Trophoblast cell (in vitro differentiated cells and primary cell): ENCODE data around the gene ACY1.

Source experiments
- DNase-seq, 2 donors: peaks; one replicate each; pipeline ENCODE4 v3.0.0-alpha.2; 2016
- H2AFZ ChIP-seq: 2 replicates; pipeline ENCODE4 v1.6.1; 2013; ENCODE audit warnings: low read length, moderate library complexity, mild to moderate bottlenecking; ENCODE audit not compliant: insufficient read depth, poor library complexity
- H2AK5ac ChIP-seq: 2 replicates; pipeline ENCODE4 v1.6.1; 2013; ENCODE audit warnings: mild to moderate bottlenecking, low read length
- H2BK120ac ChIP-seq: 2 replicates; pipeline ENCODE4 v1.6.1; 2013; ENCODE audit warnings: low read length, mild to moderate bottlenecking, moderate library complexity; ENCODE audit not compliant: insufficient read depth, poor library complexity
- H2BK12ac ChIP-seq: 2 replicates; pipeline ENCODE4 v1.6.1; 2013; ENCODE audit warnings: mild to moderate bottlenecking, low read length, moderate library complexity
- H2BK5ac ChIP-seq: 2 replicates; pipeline ENCODE4 v1.6.1; 2013; ENCODE audit warnings: low read length, low read depth, moderate library complexity, mild to moderate bottlenecking; ENCODE audit not compliant: poor library complexity
- H3K14ac ChIP-seq: 2 replicates; pipeline ENCODE4 v1.6.1; 2013; ENCODE audit warnings: mild to moderate bottlenecking, low read length
- H3K18ac ChIP-seq: 2 replicates; pipeline ENCODE4 v1.6.1; 2013; ENCODE audit warnings: mild to moderate bottlenecking, low read length
- H3K23ac ChIP-seq: 2 replicates; pipeline ENCODE4 v1.6.1; 2013; ENCODE audit warnings: low read length
- H3K27ac ChIP-seq: 2 replicates; pipeline ENCODE4 v1.5.1; 2013; ENCODE audit warnings: low read depth, mild to moderate bottlenecking, inconsistent platforms, low read length, moderate library complexity
- H3K27me3 ChIP-seq: 2 replicates; pipeline ENCODE4 v1.6.1; 2013; ENCODE audit warnings: inconsistent platforms, mild to moderate bottlenecking, low read length, moderate library complexity; ENCODE audit not compliant: insufficient read depth
- H3K36me3 ChIP-seq, 2 experiments: 1 replicate in 1 of 2; 2 replicates in 1 of 2; pipeline ENCODE4 v1.6.1; 2013; ENCODE audit warnings: low read length in 2 of 2, mild to moderate bottlenecking in 2 of 2, moderate library complexity in 1 of 2; ENCODE audit not compliant: insufficient read depth in 2 of 2, control insufficient read depth in 1 of 2
- H3K4ac ChIP-seq: 2 replicates; pipeline ENCODE4 v1.6.1; 2013; ENCODE audit warnings: low read depth, mild to moderate bottlenecking, low read length, moderate library complexity
- H3K4me1 ChIP-seq, 2 experiments: 1 replicate in 1 of 2; 2 replicates in 1 of 2; pipeline ENCODE4 v1.6.1; 2013; ENCODE audit warnings: low read length in 2 of 2, mild to moderate bottlenecking in 2 of 2, moderate library complexity in 1 of 2; ENCODE audit not compliant: insufficient read depth in 2 of 2, control insufficient read depth in 1 of 2
- H3K4me2 ChIP-seq: 2 replicates; pipeline ENCODE4 v1.6.1; 2013; ENCODE audit warnings: inconsistent platforms, mild to moderate bottlenecking, low read length, moderate library complexity
- H3K4me3 ChIP-seq: 2 replicates; pipeline ENCODE4 v1.5.1; 2013; ENCODE audit warnings: mild to moderate bottlenecking, low read depth, low read length, inconsistent platforms
- H3K79me1 ChIP-seq: one replicate; pipeline ENCODE4 v1.6.1; 2013; ENCODE audit warnings: low read length
- H3K79me2 ChIP-seq: 2 replicates; pipeline ENCODE4 v1.6.1; 2013; ENCODE audit warnings: low read length, mild to moderate bottlenecking; ENCODE audit not compliant: control insufficient read depth, insufficient read depth, poor library complexity
- H3K9ac ChIP-seq: 2 replicates; pipeline ENCODE4 v1.6.1; 2013; ENCODE audit warnings: mild to moderate bottlenecking, low read length
- H3K9me3 ChIP-seq: 2 replicates; pipeline ENCODE4 v1.6.1; 2013; ENCODE audit warnings: low read depth, mild to moderate bottlenecking, control low read depth, inconsistent platforms, low read length; ENCODE audit not compliant: insufficient read depth
- H4K12ac ChIP-seq: 2 replicates; pipeline ENCODE4 v1.6.1; 2013; ENCODE audit warnings: low read depth, mild to moderate bottlenecking, low read length, moderate library complexity
- H4K8ac ChIP-seq: 2 replicates; pipeline ENCODE4 v1.6.1; 2013; ENCODE audit warnings: low read depth, mild to moderate bottlenecking, low read length, moderate library complexity
- H4K91ac ChIP-seq: one replicate; pipeline ENCODE4 v1.6.1; 2013; ENCODE audit warnings: low read depth, mild to moderate bottlenecking, low read length, moderate library complexity
- WGBS: extraction: QIAGEN DNeasy Blood & Tissue Kit; methylation state at CpG from one replicate; pipeline ENCODE4 v1.1.7; 2013; ENCODE audit warnings: missing lambda C conversion rate; ENCODE audit not compliant: insufficient read length, insufficient coverage; ENCODE audit errors: extremely low coverage; 5-methylcytosine and 5-hydroxymethylcytosine counted together

Gene ACY1

GRCh38 chr3:52020796-52021195, 37.5 kb downstream of the ACY1 start:
- H3K79me1 ChIP-seq = peaks cover 2% of the 10 kb centered on the region
- H3K9ac ChIP-seq = no peak overlapping the region
- no peak overlapping the region for H3K4me2 ChIP-seq
- H3K27ac ChIP-seq = no peak overlapping the region
- H3K18ac ChIP-seq = no peak overlapping the region
- no peak overlapping the region for H2AFZ ChIP-seq
- H4K91ac ChIP-seq = no peak overlapping the region
- no peak overlapping the region for H2BK5ac ChIP-seq
- no peak overlapping the region for H2BK12ac ChIP-seq
- H4K12ac ChIP-seq = no peak overlapping the region
- no peak overlapping the region for H3K23ac ChIP-seq
- H3K4me3 ChIP-seq = no peak overlapping the region
- no peak for DNase-seq
- H4K8ac ChIP-seq = no peak overlapping the region
- no peak overlapping the region for H3K14ac ChIP-seq
- H3K27me3 ChIP-seq = no peaks in the 10 kb centered on the region
- no peak overlapping the region for H3K4ac ChIP-seq
- H2BK120ac ChIP-seq = no peak overlapping the region
- H2AK5ac ChIP-seq = no peak overlapping the region
- no peaks in the 10 kb centered on the region for H3K79me2 ChIP-seq
- no CpG with 5 or more reads among the region's 7 CpGs for WGBS
- no peaks in the 10 kb centered on the region for H3K36me3 ChIP-seq
- no peaks in the 10 kb centered on the region for H3K9me3 ChIP-seq
- H3K4me1 ChIP-seq = peaks cover 16 to 20% of the 10 kb centered on the region in 2 experiments

- Histone ChIP-seq H3K4me1 (peaks cover 16 to 20% of the 10 kb centered on the region in 2 experiments), H3K4me2 (no peak overlapping the region), H3K18ac (peak overlapping the region; percentile 21), H4K8ac (no peak overlapping the region), H2BK12ac (peak overlapping the region; percentile 23), H3K9me3 (no peaks in the 10 kb centered on the region), H2BK120ac (no peak overlapping the region), H4K12ac (no peak overlapping the region), H3K14ac (peak overlapping the region; percentile 17), H3K27ac (no peak overlapping the region), H2AFZ (no peak overlapping the region), H4K91ac (peak overlapping the region; percentile 53), H3K36me3 (no peaks in the 10 kb centered on the region), H3K4me3 (no peak overlapping the region), H3K79me2 (no peaks in the 10 kb centered on the region), H3K9ac (no peak overlapping the region), H3K23ac (no peak overlapping the region), H3K79me1 (peaks cover 2% of the 10 kb centered on the region), H2BK5ac (no peak overlapping the region), H3K4ac (no peak overlapping the region), H2AK5ac (peak overlapping the region; percentile 7), H3K27me3 (no peaks in the 10 kb centered on the region)
- no peak for DNase-seq
- no CpG with 5 or more reads among the region's 10 CpGs for WGBS
Observed at GRCh38 chr3:52021489-52022268, 38.3 kb downstream of the ACY1 start.

GRCh38 chr3:52022323-52023100, 39.2 kb downstream of the ACY1 start:
- Histone ChIP-seq H3K79me2 (no peaks in the 10 kb centered on the region), H3K18ac (no peak overlapping the region), H2BK120ac (no peak overlapping the region), H3K9ac (no peak overlapping the region), H3K4me2 (no peak overlapping the region), H3K14ac (no peak overlapping the region), H4K8ac (no peak overlapping the region), H2AK5ac (peak overlapping the region; percentile 7), H3K36me3 (no peaks in the 10 kb centered on the region), H3K79me1 (peaks cover 2% of the 10 kb centered on the region), H4K91ac (no peak overlapping the region), H3K4me1 (peaks cover 16 to 20% of the 10 kb centered on the region in 2 experiments), H3K27me3 (no peaks in the 10 kb centered on the region), H2BK5ac (no peak overlapping the region), H3K4ac (no peak overlapping the region), H2AFZ (no peak overlapping the region), H3K27ac (no peak overlapping the region), H4K12ac (no peak overlapping the region), H2BK12ac (peak overlapping the region; percentile 56), H3K23ac (no peak overlapping the region), H3K9me3 (no peaks in the 10 kb centered on the region), H3K4me3 (no peak overlapping the region)
- WGBS = no CpG with 5 or more reads among the region's 20 CpGs
- DNase-seq = no peak

DNA sequence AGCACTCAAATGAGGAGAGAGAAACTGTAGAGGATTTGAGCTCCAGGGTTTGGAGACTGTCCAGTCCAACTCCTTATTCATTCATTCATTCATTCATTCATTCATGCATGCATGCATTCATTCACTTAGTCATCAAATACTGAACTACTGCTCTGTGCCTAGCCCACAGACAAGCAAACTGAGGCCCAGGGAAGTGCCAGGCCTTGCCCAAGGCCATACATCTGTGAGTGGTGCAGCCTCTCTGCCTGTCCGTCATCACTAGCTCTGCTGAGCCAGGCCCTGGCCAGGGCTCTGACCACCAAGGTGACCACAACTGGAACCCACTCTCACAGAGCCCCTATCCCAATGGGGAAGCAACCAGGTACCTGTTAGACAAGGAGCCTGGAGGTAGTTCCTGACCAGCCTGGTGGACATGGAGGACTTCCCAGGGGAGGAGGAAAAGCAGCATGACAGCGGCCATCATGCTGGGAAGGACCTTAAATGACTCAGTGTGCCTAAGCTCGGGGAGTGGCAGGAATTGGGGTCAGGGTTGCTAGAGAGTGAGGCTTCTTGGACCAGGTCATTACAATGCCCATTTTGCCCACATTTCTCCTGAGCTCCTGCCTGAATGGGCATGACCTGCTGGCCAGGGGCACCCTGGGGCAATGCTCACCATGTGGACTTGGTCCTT, 39.9 kb downstream of the ACY1 start:
- Histone ChIP-seq H4K8ac (no peak overlapping the region), H3K18ac (no peak overlapping the region), H2AFZ (no peak overlapping the region), H2BK12ac (no peak overlapping the region), H3K4me2 (no peak overlapping the region), H3K14ac (no peak overlapping the region), H3K9ac (no peak overlapping the region), H3K27me3 (no peaks in the 10 kb centered on the region), H2BK5ac (no peak overlapping the region), H3K9me3 (no peaks in the 10 kb centered on the region), H3K79me2 (no peaks in the 10 kb centered on the region), H4K91ac (no peak overlapping the region), H3K36me3 (no peaks in the 10 kb centered on the region), H2AK5ac (no peak overlapping the region), H3K79me1 (peaks cover 2% of the 10 kb centered on the region), H3K23ac (no peak overlapping the region), H3K4ac (no peak overlapping the region), H3K27ac (no peak overlapping the region), H2BK120ac (no peak overlapping the region), H3K4me3 (no peak overlapping the region), H4K12ac (no peak overlapping the region), H3K4me1 (peaks cover 16 to 20% of the 10 kb centered on the region in 2 experiments)
- no peak for DNase-seq
- no CpG with 5 or more reads among the region's 3 CpGs for WGBS
